Upper lobe of right lung (tissue), 1 donor: ENCODE results near the gene KCNC1. TPM values are rescaled to one million over a fixed set of nuclear protein-coding genes. Genes with fewer than 3 reads are reported as not detected.
A peak's percentile ranks its signal among the peaks of the same experiment; 100 is the strongest.

Experiments
- ATAC-seq: fragments of 200-7000 bp; cut with Tn5 transposase; one replicate; pipeline ENCODE4 v1.9.1; 2020; ENCODE audit warnings: mild to moderate bottlenecking, moderate library complexity
- DNase-seq: peaks from one replicate; pipeline ENCODE4 v3.0.0-alpha.2; 2020
- H3K27ac ChIP-seq: fragments of 200-600 bp; one replicate; pipeline ENCODE4 v1.8.0; 2022
- H3K27me3 ChIP-seq: fragments of 200-600 bp; one replicate; pipeline ENCODE4 v1.8.0; 2022; ENCODE audit warnings: mild to moderate bottlenecking
- H3K36me3 ChIP-seq: fragments of 200-600 bp; one replicate; pipeline ENCODE4 v1.8.0; 2022
- H3K4me1 ChIP-seq: fragments of 200-600 bp; one replicate; pipeline ENCODE4 v1.8.0; 2022
- H3K4me3 ChIP-seq: fragments of 200-600 bp; one replicate; pipeline ENCODE4 v1.8.0; 2022; ENCODE audit warnings: mild to moderate bottlenecking
- H3K9me3 ChIP-seq: fragments of 200-600 bp; one replicate; pipeline ENCODE4 v1.8.0; 2022
- CTCF ChIP-seq: fragments of 200-600 bp; IDR thresholded peaks from one replicate; pipeline ENCODE4 v1.8.0; 2022; ENCODE audit warnings: antibody characterized with exemption
- intact Hi-C: fragments of 100-400 bp; cut with DNase I; formaldehyde crosslinking; loops from one replicate; pipeline ENCODE4 v1.11.0; 2022
- total RNA-seq: library from RNA; stranded (reverse); fragmentation: NEBNext Ultra II Directional; extraction: Animal tissue kit (Norgen Biotek cat#: 25700); gene quantifications from one replicate; pipeline ENCODE4 v1.2.1, GENCODE V29; 2021
- donor health status: DM: no; HTN: yes; CAD: no; lungs with severe emphysema.

Gene KCNC1
- total RNA-seq, 1 donor from 2014 or later: not detected

GRCh38 chr11:17816232-17816931 is 81.8 kb downstream of the KCNC1 start:
- Histone ChIP-seq H3K9me3 (no peaks in the 10 kb centered on the region), H3K27ac (no peak overlapping the region), H3K36me3 (no peaks in the 10 kb centered on the region), H3K27me3 (no peaks in the 10 kb centered on the region), H3K4me1 (peaks cover 2% of the 10 kb centered on the region), H3K4me3 (no peak overlapping the region)
- no peak for TF ChIP-seq CTCF
- intact Hi-C loops: no loop called here
- DNase-seq (no peak), ATAC-seq (no peak)

- no peak overlapping the region for H3K27ac ChIP-seq
- no peak overlapping the region for H3K4me3 ChIP-seq
- no peak for TF ChIP-seq CTCF
- DNase-seq: no peak
- intact Hi-C loops: no loop called here
- no peaks in the 10 kb centered on the region for H3K36me3 ChIP-seq
- ATAC-seq: no peak
- peaks cover 15% of the 10 kb centered on the region for H3K4me1 ChIP-seq
- H3K9me3 ChIP-seq: no peaks in the 10 kb centered on the region
- no peaks in the 10 kb centered on the region for H3K27me3 ChIP-seq
These were observed 87.2 kb downstream of the KCNC1 start for GRCh38 chr11:17821648-17822400.

- no peaks in the 10 kb centered on the region for H3K27me3 ChIP-seq
- H3K9me3 ChIP-seq: no peaks in the 10 kb centered on the region
- ATAC-seq (no peak), DNase-seq (no peak)
- peaks cover 15% of the 10 kb centered on the region for H3K4me1 ChIP-seq
- no peaks in the 10 kb centered on the region for H3K36me3 ChIP-seq
- no peak for TF ChIP-seq CTCF
- no peak overlapping the region for H3K4me3 ChIP-seq
- intact Hi-C loops: no loop called here
- no peak overlapping the region for H3K27ac ChIP-seq
These were observed 87.8 kb downstream of the KCNC1 start for GRCh38 chr11:17822401-17822781.

- no peak overlapping the region for H3K27ac ChIP-seq
- H3K4me3 ChIP-seq: no peak overlapping the region
- TF ChIP-seq CTCF: no peak
- no peaks in the 10 kb centered on the region for H3K9me3 ChIP-seq
- ATAC-seq (no peak), DNase-seq (no peak)
- H3K27me3 ChIP-seq: no peaks in the 10 kb centered on the region
- peaks cover 7% of the 10 kb centered on the region for H3K4me1 ChIP-seq
- intact Hi-C loops: no loop called here
- H3K36me3 ChIP-seq: no peaks in the 10 kb centered on the region
These were observed 92.4 kb downstream of the KCNC1 start for GRCh38 chr11:17827006-17827405.

GRCh38 chr11:17828311-17828751 is 93.8 kb downstream of the KCNC1 start:
- no peak for DNase-seq
- ATAC-seq: peak; percentile 62
- intact Hi-C loops: no loop called here

More at GRCh38 chr11:17828311-17828751, 93.8 kb downstream of the KCNC1 start:
- Histone ChIP-seq H3K36me3 (no peaks in the 10 kb centered on the region), H3K27ac (no peak overlapping the region), H3K9me3 (no peaks in the 10 kb centered on the region), H3K27me3 (no peaks in the 10 kb centered on the region), H3K4me1 (no peaks in the 10 kb centered on the region), H3K4me3 (no peak overlapping the region)
- no peak for TF ChIP-seq CTCF
